Ovary (tissue), 3 donors: ENCODE results near the gene RETREG2.
"Not testable (repeated sequence)": the region's sequence is repeated elsewhere in the genome, so short reads cannot be mapped to it uniquely, and the experiment has no call there.

Experiments used
- POLR2A ChIP-seq: fragments of 450-650 bp; IDR thresholded peaks from one replicate; pipeline ENCODE4 v1.6.1; 2017; ENCODE audit warnings: antibody characterized with exemption, mild to moderate bottlenecking, moderate library complexity
- TF ChIP-seq, protein P1 (sequence below), 3 donors: fragments of 450-650 bp in 2 of 3; fragments of 200-600 bp in 1 of 3; IDR thresholded peaks; one replicate each; pipeline versions ENCODE4 v1.5.1 to v1.8.0; 2016 to 2022; ENCODE audit warnings: antibody characterized with exemption in 3 of 3, mild to moderate bottlenecking in 1 of 3
- donor health status: DM: no; HTN: no; CAD: no.

DNA sequence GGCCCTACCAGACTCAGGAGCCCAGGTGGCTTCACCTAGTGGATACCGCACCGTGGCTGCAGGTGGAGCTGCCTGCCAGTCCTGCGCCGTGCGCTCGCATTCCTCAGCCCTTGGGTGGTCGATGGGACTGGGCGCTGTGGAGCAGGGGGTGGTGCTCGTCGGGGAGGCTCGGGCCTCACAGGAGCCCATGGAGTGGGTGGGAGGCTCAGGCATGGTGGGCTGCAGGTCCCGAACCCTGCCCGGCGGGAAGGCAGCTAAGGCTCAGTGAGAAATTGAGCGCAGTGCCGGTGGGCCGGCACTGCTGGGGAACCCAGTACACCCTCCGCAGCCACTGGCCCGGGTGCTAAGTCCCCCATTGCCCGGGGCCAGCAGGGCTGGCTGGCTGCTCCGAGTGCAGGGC lies 23.3 kb downstream of the RETREG2 start:
- TF ChIP-seq POLR2A, result not testable (repeated sequence)
- TF ChIP-seq, protein P1, sequence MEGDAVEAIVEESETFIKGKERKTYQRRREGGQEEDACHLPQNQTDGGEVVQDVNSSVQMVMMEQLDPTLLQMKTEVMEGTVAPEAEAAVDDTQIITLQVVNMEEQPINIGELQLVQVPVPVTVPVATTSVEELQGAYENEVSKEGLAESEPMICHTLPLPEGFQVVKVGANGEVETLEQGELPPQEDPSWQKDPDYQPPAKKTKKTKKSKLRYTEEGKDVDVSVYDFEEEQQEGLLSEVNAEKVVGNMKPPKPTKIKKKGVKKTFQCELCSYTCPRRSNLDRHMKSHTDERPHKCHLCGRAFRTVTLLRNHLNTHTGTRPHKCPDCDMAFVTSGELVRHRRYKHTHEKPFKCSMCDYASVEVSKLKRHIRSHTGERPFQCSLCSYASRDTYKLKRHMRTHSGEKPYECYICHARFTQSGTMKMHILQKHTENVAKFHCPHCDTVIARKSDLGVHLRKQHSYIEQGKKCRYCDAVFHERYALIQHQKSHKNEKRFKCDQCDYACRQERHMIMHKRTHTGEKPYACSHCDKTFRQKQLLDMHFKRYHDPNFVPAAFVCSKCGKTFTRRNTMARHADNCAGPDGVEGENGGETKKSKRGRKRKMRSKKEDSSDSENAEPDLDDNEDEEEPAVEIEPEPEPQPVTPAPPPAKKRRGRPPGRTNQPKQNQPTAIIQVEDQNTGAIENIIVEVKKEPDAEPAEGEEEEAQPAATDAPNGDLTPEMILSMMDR (IDR thresholded peaks at IDR 0.05), result not testable (repeated sequence)
